HG02943 (cell line): ENCODE results near the gene HEMK1.

ENCODE experiments used
- ATAC-seq: cut with Tn5 transposase; IDR thresholded peaks from one replicate; pipeline ENCODE4 v1.9.1; 2021; ENCODE audit warnings: mild to moderate bottlenecking, low read depth, moderate library complexity; ENCODE audit not compliant: unreplicated experiment

The HEMK1 gene

DNA sequence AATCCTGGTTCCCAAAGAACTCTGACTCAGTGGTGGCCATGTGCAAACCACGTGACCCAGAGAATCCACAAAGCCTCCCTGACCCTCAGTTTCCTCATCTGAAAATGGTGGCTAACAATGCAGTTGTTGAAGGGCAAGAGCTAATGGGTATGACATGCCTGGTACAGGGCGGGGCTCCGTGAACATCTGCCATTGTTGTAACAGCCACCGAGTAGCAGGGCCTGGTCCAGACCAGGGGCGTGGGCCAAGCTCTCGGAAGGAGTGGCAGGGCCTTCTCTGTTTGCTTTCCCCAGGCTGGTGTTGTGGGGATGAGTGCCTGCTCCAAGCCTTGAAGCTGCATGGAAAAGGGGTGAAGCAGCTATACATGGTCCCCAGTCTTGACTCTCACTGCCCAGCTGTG is 61.1 kb downstream of the HEMK1 start:
- ATAC-seq, result no peak

DNA sequence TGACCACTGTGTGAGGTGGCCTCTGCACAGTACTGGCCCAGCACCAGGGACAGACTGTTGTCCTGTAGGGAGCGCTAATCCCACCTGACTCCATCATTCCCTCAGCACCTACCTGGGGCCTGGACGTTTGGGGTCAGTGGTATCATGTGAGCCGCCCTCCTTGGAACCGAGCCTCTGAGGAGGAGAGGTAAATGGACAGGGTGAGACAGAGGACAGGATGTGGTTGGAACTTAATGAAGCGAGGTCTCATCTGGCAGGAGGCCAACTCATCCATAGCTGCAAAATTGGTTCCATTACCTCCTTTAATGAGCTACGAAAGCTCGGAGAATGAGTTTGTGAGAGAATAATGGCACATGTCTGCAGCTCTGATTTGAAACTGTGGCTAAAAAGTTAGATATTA is 61.6 kb downstream of the HEMK1 start:
- ATAC-seq, result no peak

DNA sequence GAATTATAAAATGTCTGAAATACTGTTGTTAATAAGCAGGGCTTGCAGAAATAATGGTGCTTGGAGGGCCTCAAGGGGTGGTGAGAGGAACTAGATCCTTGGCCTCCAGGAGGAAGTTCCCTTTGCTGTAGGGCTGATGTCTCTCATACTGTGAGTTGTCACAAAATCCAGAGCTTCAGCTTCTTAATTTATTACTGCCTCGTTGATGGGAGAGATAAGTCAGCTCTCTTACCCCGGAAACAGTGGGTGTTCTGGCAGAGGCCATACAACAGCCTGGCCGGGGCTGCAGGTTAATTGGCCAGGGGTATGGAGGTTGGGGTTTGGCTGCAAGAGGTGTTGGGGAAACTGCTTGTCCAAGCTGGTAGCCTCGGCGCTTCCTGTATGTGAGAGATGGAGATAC is 63.1 kb downstream of the HEMK1 start:
- ATAC-seq, result no peak

DNA sequence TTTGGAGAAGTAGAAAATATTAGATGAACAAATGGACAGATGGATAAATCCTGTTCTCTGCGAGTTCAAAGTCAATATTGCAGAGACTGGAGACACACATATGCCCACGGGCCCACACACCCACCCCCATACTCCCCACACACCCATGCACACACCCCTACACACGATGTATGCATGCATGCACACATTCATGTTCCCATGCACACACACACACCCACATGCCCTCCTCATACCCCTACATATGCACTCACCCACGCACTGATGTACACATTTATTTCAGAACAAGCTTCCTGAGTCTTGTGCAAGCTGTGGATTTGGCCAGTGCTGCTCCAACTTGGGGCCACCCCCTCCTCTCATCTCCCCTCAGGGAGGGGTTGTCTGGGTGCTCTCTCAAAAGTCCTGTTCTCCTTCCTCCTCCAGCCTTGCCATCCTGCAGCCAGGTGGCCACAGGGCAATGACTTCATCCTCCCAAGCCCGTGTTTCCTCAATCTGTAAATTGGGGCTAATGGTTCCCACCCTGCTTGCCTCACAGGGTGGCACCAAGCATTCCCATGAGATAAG is 64.0 kb downstream of the HEMK1 start:
- no peak for ATAC-seq

DNA sequence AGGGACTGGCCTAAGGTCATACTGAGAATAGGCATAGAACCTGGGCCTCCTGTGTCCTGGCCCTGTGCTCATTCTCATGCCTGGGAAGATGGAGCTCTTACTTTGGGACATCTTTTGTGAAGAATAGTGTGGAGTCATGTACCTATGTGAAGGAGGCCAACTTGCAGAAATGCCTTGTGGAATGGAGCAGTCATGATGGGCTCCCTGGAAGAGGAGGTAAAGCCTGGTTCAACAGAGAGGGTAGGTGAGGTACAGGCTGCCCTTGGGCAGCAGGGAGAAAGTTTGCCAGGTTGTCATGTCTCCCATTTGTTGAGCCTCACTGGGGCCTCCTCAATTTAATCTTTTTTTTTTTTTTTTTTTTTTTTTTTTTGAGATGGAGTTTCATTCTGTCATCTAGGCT is 65.7 kb downstream of the HEMK1 start:
- ATAC-seq, result no peak

DNA sequence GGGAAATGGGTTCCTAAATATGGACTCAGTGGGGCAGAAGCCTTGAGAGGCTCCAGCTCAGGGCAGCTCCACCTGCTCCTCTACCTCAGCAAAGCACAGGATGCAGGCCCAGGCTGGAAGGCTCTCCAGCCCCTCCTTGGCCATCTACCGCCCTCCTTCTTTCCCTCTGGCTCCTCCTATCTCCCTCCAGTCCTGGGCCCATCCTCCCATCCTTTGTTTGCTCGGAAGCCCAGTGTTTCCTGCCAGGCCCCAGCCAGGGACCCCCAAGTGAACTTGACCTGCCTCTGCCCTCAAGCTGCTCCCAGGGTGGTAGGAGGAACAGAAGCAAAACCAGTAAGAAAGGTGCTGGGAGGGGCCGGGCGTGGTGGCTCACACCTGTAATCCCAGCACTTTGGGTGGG is 67.7 kb downstream of the HEMK1 start:
- ATAC-seq, result no peak

DNA sequence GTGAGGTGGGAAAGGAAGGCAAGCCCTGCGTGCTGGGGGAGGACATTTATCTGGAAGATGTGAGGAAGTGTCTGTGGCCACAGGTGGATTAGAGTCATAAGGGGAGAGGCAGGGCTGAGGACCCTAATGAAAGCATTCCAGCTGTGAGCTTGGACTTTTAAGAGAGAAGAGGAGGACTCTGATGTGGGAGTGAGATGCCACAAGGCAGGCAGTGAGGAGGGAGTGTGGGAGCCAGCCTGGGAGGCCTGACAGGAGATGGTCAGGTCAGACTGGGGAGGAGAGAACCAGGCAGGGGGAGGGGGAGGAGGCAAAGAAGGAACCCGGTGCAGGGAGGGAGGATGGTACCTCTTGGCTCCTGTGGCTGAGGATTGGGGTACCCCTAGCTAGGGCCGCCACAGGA is 68.6 kb downstream of the HEMK1 start:
- no peak for ATAC-seq

DNA sequence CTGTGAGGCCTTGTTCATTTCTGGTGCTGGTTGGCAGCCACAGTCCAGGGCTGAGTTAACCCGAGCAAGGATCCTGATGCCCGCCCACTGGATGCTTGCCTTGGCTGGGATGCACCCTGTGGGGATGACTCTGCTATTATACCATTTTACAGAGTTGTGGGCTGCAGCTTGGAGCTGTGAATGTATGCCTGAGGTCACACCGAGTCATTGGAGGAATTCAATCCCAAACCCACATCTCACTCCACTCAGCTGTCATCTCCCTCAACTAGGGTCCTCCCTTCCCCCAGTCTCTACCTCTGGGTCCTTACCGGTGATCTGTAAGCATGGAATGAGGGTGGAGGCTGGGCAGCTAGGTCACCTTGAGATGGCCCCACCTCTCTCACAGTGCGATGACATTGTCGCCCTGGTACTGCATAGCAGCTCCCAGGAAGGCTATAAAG is 69.8 kb downstream of the HEMK1 start:
- ATAC-seq, result no peak

DNA sequence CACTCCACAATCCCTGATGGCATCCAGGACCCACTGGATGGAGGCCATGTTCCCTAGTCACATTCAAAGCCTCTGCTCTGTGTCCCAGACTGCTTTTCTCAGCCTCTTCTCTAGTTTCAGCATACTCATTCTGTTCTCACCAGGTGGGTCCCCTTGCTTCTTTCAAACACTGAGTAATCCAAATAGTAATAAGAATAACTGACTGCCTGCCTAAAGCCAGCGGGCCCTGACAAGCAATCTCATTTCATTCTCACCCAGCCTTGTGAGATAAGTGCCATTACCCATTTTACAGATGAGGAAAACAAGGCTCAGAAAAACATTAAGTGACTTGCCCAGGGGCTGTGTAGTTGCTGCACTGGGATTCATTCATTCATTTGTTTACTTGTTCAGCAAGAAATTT is 73.1 kb downstream of the HEMK1 start:
- ATAC-seq, result no peak

DNA sequence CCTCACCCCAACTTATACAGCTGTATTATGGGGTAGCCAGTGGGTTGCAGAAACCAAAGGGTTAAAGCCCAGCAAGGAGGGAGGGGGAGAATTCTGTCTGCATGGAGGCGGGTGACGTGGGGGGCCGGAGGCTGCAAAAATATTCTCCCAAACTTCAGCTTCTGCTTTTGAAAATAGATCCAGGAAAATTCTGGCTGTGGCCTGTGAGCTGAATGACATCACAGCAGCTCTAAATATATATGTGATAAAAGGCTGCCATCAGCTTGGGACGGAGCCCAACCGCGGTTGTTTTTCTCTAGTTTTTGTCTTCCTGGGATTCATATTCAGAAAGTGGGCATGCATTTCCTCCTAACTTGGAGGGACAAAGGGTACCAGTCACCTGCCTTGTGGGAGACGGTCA is 75.2 kb downstream of the HEMK1 start:
- ATAC-seq, result no peak

DNA sequence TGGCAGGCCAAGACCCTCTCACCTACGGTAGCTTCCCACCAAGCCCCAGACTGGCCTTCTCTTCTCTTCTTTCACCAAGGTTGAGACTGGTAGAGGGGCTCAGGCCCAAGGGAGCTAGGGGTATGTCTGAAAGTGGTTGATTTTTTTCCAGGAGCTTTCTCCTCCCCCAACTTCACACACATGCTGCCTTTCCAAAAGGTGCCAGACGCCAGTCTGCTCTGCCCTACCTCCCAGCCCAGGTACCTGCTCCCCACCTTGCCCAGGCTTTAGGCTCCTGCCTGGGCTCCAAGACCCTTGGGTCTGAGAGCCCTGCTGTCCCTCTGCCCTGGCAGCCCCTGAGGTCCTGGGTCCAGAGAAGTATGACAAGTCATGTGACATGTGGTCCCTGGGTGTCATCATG is 76.1 kb downstream of the HEMK1 start:
- no peak for ATAC-seq
